ENCODE results near the gene GDF7. TPM values are rescaled to one million over a fixed set of nuclear protein-coding genes. Genes with fewer than 3 reads are reported as not detected.

The GDF7 gene
- polyA plus RNA-seq, 1 of the 3 experiments (the other 2 are of a cell fraction) = 0.02 TPM

- H2AFZ ChIP-seq (ENCODE audit: low read depth) = no peak overlapping the region
- H3K4me3 ChIP-seq (ENCODE audit: low read depth in 2 of 2, low read length in 1 of 2) = no peak overlapping the region
- no peak overlapping the region for H3K9ac ChIP-seq
- DNase-seq = peak; percentile 24
- no peak for TF ChIP-seq CTCF (IDR thresholded peaks at IDR 0.05)
- no peak for TF ChIP-seq JUND (IDR thresholded peaks at IDR 0.05)
- TF ChIP-seq RCOR1 (IDR thresholded peaks at IDR 0.05; ENCODE audit: low read length) = no peak
- no peak for TF ChIP-seq PBX3 (IDR thresholded peaks at IDR 0.05)
- H3K27ac ChIP-seq (ENCODE audit: low read depth in 2 of 2, low read length in 1 of 2) = no peak overlapping the region
- ChIA-PET POLR2A (interaction anchor here (2.7 kb wide), 1 partner anchor 174 kb away, joined by 16 read pairs; the partner anchor contains the start of gene RHOB), CTCF (interaction anchor here (0.6 to 3.7 kb wide), 10 partner anchors 11 to 295 kb away, joined by 3 to 27 read pairs (median 5); partner anchors contain the start of gene RHOB)
- H3K36me3 ChIP-seq (replicated peaks in 1 of 2; ENCODE audit: control insufficient read depth in 1 of 2, insufficient read depth in 2 of 2, low read length in 1 of 2) = peaks cover 0 to 35% of the 10 kb centered on the region in 2 experiments
- no peaks in the 10 kb centered on the region for H3K9me3 ChIP-seq
- peaks cover 13 to 51% of the 10 kb centered on the region in 2 experiments; a peak in 3 of 4 replicates for H3K4me1 ChIP-seq (ENCODE audit: control insufficient read depth in 1 of 2, insufficient read depth in 2 of 2, low read depth in 1 of 2, low read length in 1 of 2)
- 84% methylated on average over 10 of the region's 12 CpGs for WGBS (ENCODE audit: low lambda C conversion rate)
- H3K79me2 ChIP-seq (ENCODE audit: insufficient read depth) = no peaks in the 10 kb centered on the region
- H3K27me3 ChIP-seq (ENCODE audit: insufficient read depth) = no peaks in the 10 kb centered on the region
- no peaks in the 10 kb centered on the region for H4K20me1 ChIP-seq (ENCODE audit: insufficient read depth)
- no peaks in the 10 kb centered on the region for H3F3A ChIP-seq (replicated peaks; ENCODE audit: insufficient read depth)
- H3K9me2 ChIP-seq = no peaks in the 10 kb centered on the region
- H3K4me2 ChIP-seq = no peak overlapping the region
These were observed 45.3 kb upstream of the GDF7 start for GRCh38 chr2:20621366-20622295.

GRCh38 chr2:20622296-20622686 is 44.7 kb upstream of the GDF7 start:
- H3F3A ChIP-seq (replicated peaks; ENCODE audit: insufficient read depth) = no peaks in the 10 kb centered on the region
- no peak overlapping the region for H2AFZ ChIP-seq (ENCODE audit: low read depth)
- H3K36me3 ChIP-seq (replicated peaks in 1 of 2; ENCODE audit: control insufficient read depth in 1 of 2, insufficient read depth in 2 of 2, low read length in 1 of 2) = peaks cover 0 to 35% of the 10 kb centered on the region in 2 experiments
- TF ChIP-seq USF1 (IDR thresholded peaks at IDR 0.05; ENCODE audit: borderline replicate concordance, low read depth) (no peak), POLR2AphosphoS5 (IDR thresholded peaks at IDR 0.05; ENCODE audit: low read depth, low read length) (no peak)
- H4K20me1 ChIP-seq (ENCODE audit: insufficient read depth) = no peaks in the 10 kb centered on the region
- no peaks in the 10 kb centered on the region for H3K79me2 ChIP-seq (ENCODE audit: insufficient read depth)
- H3K9me2 ChIP-seq = no peaks in the 10 kb centered on the region
- no peaks in the 10 kb centered on the region for H3K27me3 ChIP-seq (ENCODE audit: insufficient read depth)
- H3K9me3 ChIP-seq = no peaks in the 10 kb centered on the region
- no peak overlapping the region for H3K4me3 ChIP-seq (ENCODE audit: low read depth in 2 of 2, low read length in 1 of 2)
- WGBS (ENCODE audit: low lambda C conversion rate) = 94% methylated on average over 11 of the region's 11 CpGs
- H3K9ac ChIP-seq = no peak overlapping the region
- DNase-seq = peak; percentile 16
- ChIA-PET CTCF (interaction anchor here (1.2 to 2.4 kb wide), 5 partner anchors 14 to 243 kb away, joined by 4 to 8 read pairs (median 5); partner anchors contain the start of gene RHOB), POLR2A (interaction anchor here (2.7 kb wide), 1 partner anchor 175 kb away, joined by 16 read pairs; the partner anchor contains the start of gene RHOB)
- H3K27ac ChIP-seq (ENCODE audit: low read depth in 2 of 2, low read length in 1 of 2) = no peak overlapping the region
- no peak overlapping the region for H3K4me2 ChIP-seq
- peaks cover 11 to 45% of the 10 kb centered on the region in 2 experiments; a peak in 3 of 4 replicates for H3K4me1 ChIP-seq (ENCODE audit: control insufficient read depth in 1 of 2, insufficient read depth in 2 of 2, low read depth in 1 of 2, low read length in 1 of 2)
